ENCODE measurements around the gene DRAM1.

- TF ChIP-seq E2F4 (IDR thresholded peaks at IDR 0.05; ENCODE audit: low read depth, low read length) (no peak), CEBPB (IDR thresholded peaks at IDR 0.05; ENCODE audit: borderline replicate concordance in 1 of 2, low read depth in 2 of 2, low read length in 2 of 2) (peak in 1 of 2 experiments; percentile 81; a peak in 2 of 4 replicates), POLR2AphosphoS5 (IDR thresholded peaks at IDR 0.05; ENCODE audit: low read length) (peak; percentile 95), SIN3A (IDR thresholded peaks at IDR 0.05; ENCODE audit: low read depth, low read length) (no peak), HCFC1 (IDR thresholded peaks at IDR 0.05; ENCODE audit: low read length) (no peak), CTCF (IDR thresholded peaks at IDR 0.05 in 2 of 3, conservative IDR thresholded peaks at IDR 0.05 in 1 of 3; ENCODE audit: control insufficient read depth in 2 of 3, extremely low read depth in 1 of 3, insufficient read depth in 1 of 3, low read depth in 3 of 3, low read length in 3 of 3) (0 out of 6 replicates have a peak, but pooled peaks of 1 of the 3 experiments have one; percentile 2), SP1 (IDR thresholded peaks at IDR 0.05; ENCODE audit: low read depth, low read length) (peak; percentile 63), ZNF24 (IDR thresholded peaks at IDR 0.05) (peak; percentile 32; the same call in 1 of the 2 replicates), YY1 (IDR thresholded peaks at IDR 0.05; ENCODE audit: low read depth, low read length) (peak; percentile 59; the same call in 1 of the 2 replicates)
These were observed 58.7 kb downstream of the DRAM1 start for GRCh38 chr12:101935890-101936746.
